ENCODE data around the gene PLEKHA1. TPM values are rescaled to one million over a fixed set of nuclear protein-coding genes. Genes with fewer than 3 reads are reported as not detected.

Gene PLEKHA1
- total RNA-seq, 1 donor from 2014 or later = 46.0 TPM

GRCh38 chr10:122346326-122346950, 28.1 kb upstream of the PLEKHA1 start:
- no peak for DNase-seq (ENCODE audit: extremely low read depth, low read depth, low spot score)

- DNase-seq (ENCODE audit: extremely low read depth, low read depth, low spot score) = no peak
Measured at GRCh38 chr10:122347170-122347841, 27.2 kb upstream of the PLEKHA1 start.

- DNase-seq (ENCODE audit: extremely low read depth, low read depth, low spot score) = no peak
Measured at GRCh38 chr10:122348512-122348911, 26.0 kb upstream of the PLEKHA1 start.

GRCh38 chr10:122348935-122349361, 25.6 kb upstream of the PLEKHA1 start:
- DNase-seq (ENCODE audit: extremely low read depth, low read depth, low spot score) = no peak

GRCh38 chr10:122349758-122350369, 24.6 kb upstream of the PLEKHA1 start:
- DNase-seq (ENCODE audit: extremely low read depth, low read depth, low spot score) = no peak

- no peak for DNase-seq (ENCODE audit: extremely low read depth, low read depth, low spot score)
Measured at GRCh38 chr10:122350893-122351292, 23.6 kb upstream of the PLEKHA1 start.

- DNase-seq (ENCODE audit: extremely low read depth, low read depth, low spot score) = no peak
Measured at GRCh38 chr10:122352817-122353525, 21.5 kb upstream of the PLEKHA1 start.

GRCh38 chr10:122354383-122354782, 20.1 kb upstream of the PLEKHA1 start:
- no peak for DNase-seq (ENCODE audit: extremely low read depth, low read depth, low spot score)

DNA sequence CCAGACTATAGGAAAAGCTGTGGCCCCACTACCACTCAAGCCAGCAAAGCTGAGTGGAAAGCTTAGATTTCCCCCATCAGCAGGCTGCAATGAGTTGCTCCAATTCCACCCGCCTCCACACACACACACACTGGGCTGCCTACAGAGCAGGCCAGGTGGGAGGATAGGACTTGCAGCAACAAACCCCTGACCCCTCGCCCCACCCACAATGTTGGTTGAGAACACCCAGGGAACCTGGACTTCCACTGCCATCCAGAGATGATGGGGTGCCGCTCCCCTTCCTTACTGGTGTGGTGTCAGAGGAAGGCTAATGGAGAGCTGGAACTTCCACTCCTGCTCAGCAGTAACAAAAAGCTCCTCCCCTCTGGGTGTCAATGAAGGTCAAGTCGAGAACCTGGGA, 16.8 kb upstream of the PLEKHA1 start:
- DNase-seq (ENCODE audit: extremely low read depth, low read depth, low spot score) = no peak

- DNase-seq (ENCODE audit: extremely low read depth, low read depth, low spot score) = no peak
Measured at GRCh38 chr10:122359621-122360020, 14.9 kb upstream of the PLEKHA1 start.

- DNase-seq (ENCODE audit: extremely low read depth, low read depth, low spot score) = no peak
Measured at GRCh38 chr10:122361046-122361445, 13.5 kb upstream of the PLEKHA1 start.

- no peak for DNase-seq (ENCODE audit: extremely low read depth, low read depth, low spot score)
Measured at GRCh38 chr10:122362031-122362592, 12.4 kb upstream of the PLEKHA1 start.

- DNase-seq (ENCODE audit: extremely low read depth, low read depth, low spot score) = no peak
Measured at GRCh38 chr10:122362621-122363020, 11.9 kb upstream of the PLEKHA1 start.

DNA sequence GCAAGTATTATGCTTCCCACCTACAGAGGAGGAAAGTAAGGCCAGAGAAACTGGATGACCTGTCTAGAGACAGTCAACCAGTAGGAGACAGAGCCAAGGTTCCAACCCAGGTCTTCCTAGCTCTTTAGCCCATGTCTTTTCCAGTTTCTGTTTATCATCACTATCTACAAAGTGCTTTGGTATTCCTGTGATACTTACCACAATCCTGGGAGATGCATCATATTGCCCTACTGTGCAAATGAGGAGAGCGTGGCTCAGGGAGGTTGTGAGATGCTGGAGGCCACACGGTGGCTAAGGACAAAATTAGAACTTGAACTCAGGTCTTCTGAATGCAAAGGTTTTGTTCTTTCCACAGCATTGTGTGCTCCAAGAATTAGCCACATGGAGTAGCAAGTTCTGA, 11.2 kb upstream of the PLEKHA1 start:
- DNase-seq (ENCODE audit: extremely low read depth, low read depth, low spot score) = no peak

GRCh38 chr10:122363722-122364463, 10.6 kb upstream of the PLEKHA1 start:
- no peak for DNase-seq (ENCODE audit: extremely low read depth, low read depth, low spot score)

DNA sequence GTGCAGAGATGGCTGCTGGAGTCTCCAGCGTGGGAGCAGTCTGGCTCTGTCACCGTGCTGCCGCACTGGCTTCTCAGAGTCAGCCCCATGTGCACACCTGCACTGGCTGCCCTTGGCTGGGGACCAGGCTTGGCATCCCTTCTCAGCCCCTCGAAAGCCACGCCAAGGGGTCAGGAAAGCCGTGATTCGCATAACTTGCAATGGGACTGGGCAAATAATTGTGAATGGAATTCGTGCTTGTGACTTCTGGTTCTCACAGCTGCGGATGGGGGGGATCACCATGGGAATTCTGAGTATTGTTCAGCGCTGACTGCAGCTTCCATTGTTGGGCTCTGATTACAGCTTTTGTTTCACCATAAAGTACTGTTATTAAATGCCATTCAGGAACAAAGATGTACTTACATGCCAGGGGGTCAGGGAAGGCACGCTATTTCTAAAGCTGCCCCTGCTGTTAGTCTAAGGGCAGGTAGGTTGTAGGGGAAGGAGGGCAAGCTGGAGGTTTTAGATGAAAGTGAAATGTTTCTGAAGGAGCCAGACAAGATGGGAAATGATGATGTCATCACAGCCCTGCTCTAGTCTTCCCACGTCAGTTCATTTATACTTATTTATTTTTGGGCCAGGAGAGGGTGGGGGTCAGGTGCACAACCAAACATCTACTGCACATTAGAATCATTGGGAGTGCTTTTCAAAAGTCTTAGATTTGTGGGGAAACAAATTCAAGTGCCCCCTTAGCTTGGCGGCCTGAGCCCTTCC, 5.8 kb upstream of the PLEKHA1 start:
- DNase-seq (ENCODE audit: extremely low read depth, low read depth, low spot score) = no peak

- DNase-seq (ENCODE audit: extremely low read depth, low read depth, low spot score) = no peak
Measured at GRCh38 chr10:122373108-122373507, 1.4 kb upstream of the PLEKHA1 start.

- DNase-seq (ENCODE audit: extremely low read depth, low read depth, low spot score) = no peak
Measured at GRCh38 chr10:122373721-122374120, 787 bp upstream of the PLEKHA1 start.

- no peak for DNase-seq (ENCODE audit: extremely low read depth, low read depth, low spot score)
Measured at GRCh38 chr10:122374859-122375678, 561 bp downstream of the PLEKHA1 start.
